Hepatocyte (in vitro differentiated cells): ENCODE measurements around the gene AREL1.

Experiments
- EZH2 ChIP-seq: fragments of 200-600 bp; sonication (generic); IDR thresholded peaks from 2 replicates; pipeline ENCODE4 v1.6.1; 2016; ENCODE audit warnings: antibody characterized with exemption, mild to moderate bottlenecking, borderline replicate concordance
- TF ChIP-seq, protein P1 (sequence below): fragments of 200-600 bp; sonication (generic); IDR thresholded peaks from 2 replicates; pipeline ENCODE4 v1.5.1; 2016; ENCODE audit warnings: antibody characterized with exemption, mild to moderate bottlenecking; ENCODE audit not compliant: poor library complexity

DNA sequence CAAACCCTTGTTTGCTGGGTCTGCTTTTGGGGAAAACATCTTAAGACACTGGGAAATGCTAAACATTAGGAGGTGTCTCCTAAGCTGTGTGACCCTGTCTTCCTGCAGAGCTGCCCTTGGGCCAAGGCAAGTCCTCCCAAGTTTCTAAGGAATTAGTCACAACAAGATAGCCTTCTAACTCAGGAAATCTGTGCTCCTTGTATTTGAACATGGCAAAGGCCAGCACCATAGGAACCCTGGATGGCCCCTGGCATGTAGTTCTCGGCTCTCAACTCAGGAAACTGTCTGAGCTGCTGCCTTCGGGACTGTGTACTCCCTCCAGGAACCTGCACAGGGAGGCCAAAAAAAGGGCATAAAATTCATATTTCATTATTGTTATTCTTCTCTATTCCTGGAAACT lies 63.2 kb downstream of the AREL1 start:
- TF ChIP-seq, protein P1, sequence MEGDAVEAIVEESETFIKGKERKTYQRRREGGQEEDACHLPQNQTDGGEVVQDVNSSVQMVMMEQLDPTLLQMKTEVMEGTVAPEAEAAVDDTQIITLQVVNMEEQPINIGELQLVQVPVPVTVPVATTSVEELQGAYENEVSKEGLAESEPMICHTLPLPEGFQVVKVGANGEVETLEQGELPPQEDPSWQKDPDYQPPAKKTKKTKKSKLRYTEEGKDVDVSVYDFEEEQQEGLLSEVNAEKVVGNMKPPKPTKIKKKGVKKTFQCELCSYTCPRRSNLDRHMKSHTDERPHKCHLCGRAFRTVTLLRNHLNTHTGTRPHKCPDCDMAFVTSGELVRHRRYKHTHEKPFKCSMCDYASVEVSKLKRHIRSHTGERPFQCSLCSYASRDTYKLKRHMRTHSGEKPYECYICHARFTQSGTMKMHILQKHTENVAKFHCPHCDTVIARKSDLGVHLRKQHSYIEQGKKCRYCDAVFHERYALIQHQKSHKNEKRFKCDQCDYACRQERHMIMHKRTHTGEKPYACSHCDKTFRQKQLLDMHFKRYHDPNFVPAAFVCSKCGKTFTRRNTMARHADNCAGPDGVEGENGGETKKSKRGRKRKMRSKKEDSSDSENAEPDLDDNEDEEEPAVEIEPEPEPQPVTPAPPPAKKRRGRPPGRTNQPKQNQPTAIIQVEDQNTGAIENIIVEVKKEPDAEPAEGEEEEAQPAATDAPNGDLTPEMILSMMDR = no peak
- TF ChIP-seq EZH2 = no peak
